Osteocyte (in vitro differentiated cells): ENCODE results near the gene LACTBL1. TPM values are rescaled to one million over a fixed set of nuclear protein-coding genes. Genes with fewer than 3 reads are reported as not detected.

Experiments used
- DNase-seq: peaks from one replicate; pipeline ENCODE4 v3.0.0; 2021; ENCODE audit warnings: mixed read lengths; ENCODE audit not compliant: unreplicated experiment; ENCODE audit errors: extremely low spot score
- H3K27ac Mint-ChIP-seq: one replicate; pipeline ENCODE4 v1.8.0; 2021; ENCODE audit warnings: mild to moderate bottlenecking, mixed read lengths; ENCODE audit not compliant: unreplicated experiment
- H3K27me3 Mint-ChIP-seq: one replicate; pipeline ENCODE4 v1.8.0; 2021; ENCODE audit warnings: mixed read lengths; ENCODE audit not compliant: unreplicated experiment
- H3K36me3 Mint-ChIP-seq: one replicate; pipeline ENCODE4 v1.8.0; 2021; ENCODE audit warnings: mixed read lengths; ENCODE audit not compliant: unreplicated experiment
- H3K4me1 Mint-ChIP-seq: one replicate; pipeline ENCODE4 v1.8.0; 2021; ENCODE audit warnings: mixed read lengths; ENCODE audit not compliant: unreplicated experiment
- H3K4me3 Mint-ChIP-seq: one replicate; pipeline ENCODE4 v1.8.0; 2021; ENCODE audit warnings: mild to moderate bottlenecking, moderate library complexity, mixed read lengths; ENCODE audit not compliant: unreplicated experiment
- H3K9me3 Mint-ChIP-seq: one replicate; pipeline ENCODE4 v1.8.0; 2021; ENCODE audit warnings: mixed read lengths; ENCODE audit not compliant: unreplicated experiment
- CTCF ChIP-seq: fragments of 200-600 bp; sonication (generic); IDR thresholded peaks from 2 replicates; pipeline ENCODE4 v1.5.0; 2021; ENCODE audit warnings: antibody characterized with exemption, mild to moderate bottlenecking, moderate library complexity
- long read RNA-seq: library from polyadenylated mRNA; unstranded; transcript quantifications from one replicate; pipeline ENCODE4 v2.0.0, GENCODE V29; 2021
- total RNA-seq: library from RNA; stranded (reverse); gene quantifications from 2 replicates; pipeline ENCODE4 v1.2.1, GENCODE V29; 2021

LACTBL1 gene
- not detected in 2 replicates for total RNA-seq
- long read RNA-seq, result 0 reads

GRCh38 chr1:22972760-22973159 lies at the start of gene LACTBL1:
LACTBL1 (minus strand) TSS chr1:22972866; CDS start chr1:22972316, 550 bp downstream.
- H3K27ac Mint-ChIP-seq, result no peak within 1 kb of the TSS
- H3K9me3 Mint-ChIP-seq, result no peaks in the 10 kb centered on the region
- H3K36me3 Mint-ChIP-seq, result no peaks in the 10 kb centered on the region

GRCh38 chr1:23021834-23022233 lies 49.2 kb upstream of the LACTBL1 start:
- Mint-ChIP-seq H3K27ac (no peak overlapping the region), H3K4me1 (peaks cover 45% of the 10 kb centered on the region), H3K9me3 (peaks cover 9% of the 10 kb centered on the region), H3K27me3 (no peaks in the 10 kb centered on the region), H3K36me3 (peaks cover 10% of the 10 kb centered on the region), H3K4me3 (peak overlapping the region; percentile 94)
- no peak for TF ChIP-seq CTCF
- no peak for DNase-seq

More at GRCh38 chr1:22972760-22973159, at the start of gene LACTBL1:
- Mint-ChIP-seq H3K27me3 (peaks cover 19% of the 10 kb centered on the region), H3K4me1 (peaks cover 29% of the 10 kb centered on the region), H3K4me3 (no peak within 1 kb of the TSS)
- TF ChIP-seq CTCF, result no peak
- DNase-seq, result no peak

DNA sequence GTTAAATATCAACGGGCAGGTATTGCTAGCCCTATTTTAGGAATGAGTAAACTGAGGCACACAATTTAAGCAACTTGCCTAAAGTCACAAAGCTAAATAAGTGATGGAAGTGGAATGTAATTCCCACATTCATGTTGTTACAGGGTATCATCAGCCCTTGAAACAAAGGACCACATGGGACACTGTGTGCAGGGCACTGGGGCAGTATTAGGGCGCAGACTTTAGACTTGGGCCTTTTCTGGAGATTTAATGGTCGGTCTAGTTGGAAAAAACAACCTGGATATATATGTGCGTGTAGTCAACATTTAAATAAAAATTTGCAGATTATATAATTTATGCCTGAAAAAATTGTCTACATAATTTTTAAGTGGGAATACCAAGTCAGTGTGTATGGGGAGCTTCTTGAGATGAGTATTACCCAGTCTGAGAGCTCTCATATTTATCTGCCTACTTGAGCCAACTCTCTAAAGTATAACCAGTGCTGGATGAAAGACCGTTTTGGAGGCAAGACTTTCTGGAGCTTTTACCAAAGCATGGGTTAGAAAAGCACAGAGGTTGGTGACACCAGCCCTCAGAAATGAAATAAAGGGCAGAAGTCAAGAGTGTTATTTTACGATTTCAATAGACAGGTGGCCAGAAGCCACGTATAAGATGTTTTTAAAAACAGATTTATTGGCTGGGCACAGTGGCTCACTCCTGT lies 48.2 kb upstream of the LACTBL1 start:
- Mint-ChIP-seq H3K27me3 (no peaks in the 10 kb centered on the region), H3K4me3 (peak overlapping the region; percentile 94), H3K36me3 (peaks cover 10% of the 10 kb centered on the region), H3K27ac (peak overlapping the region; percentile 93), H3K9me3 (peaks cover 9% of the 10 kb centered on the region), H3K4me1 (peaks cover 40% of the 10 kb centered on the region)
- DNase-seq, result no peak
- no peak for TF ChIP-seq CTCF

DNA sequence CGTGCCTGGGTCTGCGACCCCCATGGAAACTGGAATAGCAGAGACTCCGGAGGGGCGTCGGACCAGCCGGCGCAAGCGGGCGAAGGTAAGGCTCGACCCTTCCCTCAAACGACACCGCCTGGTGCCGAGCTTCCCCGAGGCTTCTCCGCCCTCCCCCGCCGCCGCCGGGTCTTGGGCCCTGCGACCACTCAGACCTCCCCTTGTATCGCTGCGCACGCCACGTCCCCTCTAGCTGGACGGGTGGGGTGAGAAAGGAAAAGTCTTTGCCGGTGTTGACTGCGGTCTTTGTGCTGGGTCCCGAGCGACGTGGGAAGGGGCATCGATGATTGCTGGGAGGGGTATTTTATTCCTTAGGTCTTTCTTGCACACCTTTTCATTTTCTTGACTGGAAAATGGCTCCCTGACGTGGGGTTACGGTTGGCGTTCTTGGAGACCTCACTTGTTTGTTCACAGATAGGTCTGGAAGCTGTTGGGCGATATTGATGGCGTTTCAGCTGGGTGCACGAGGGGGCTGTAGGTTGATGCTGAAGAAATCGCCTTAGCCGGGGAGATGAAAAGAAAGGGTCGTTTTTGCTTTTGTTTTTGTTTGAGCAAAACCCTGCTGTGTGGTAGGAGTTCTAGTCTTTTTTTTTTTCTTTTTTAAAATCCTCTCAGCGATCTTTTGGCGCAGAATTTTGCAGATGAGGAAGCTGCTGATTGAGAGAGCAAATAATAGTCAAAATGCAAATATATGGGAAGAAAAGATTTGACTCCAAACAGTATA lies 47.4 kb upstream of the LACTBL1 start:
- H3K27ac Mint-ChIP-seq, result peak overlapping the region; percentile 93
- H3K27me3 Mint-ChIP-seq, result no peaks in the 10 kb centered on the region
- H3K9me3 Mint-ChIP-seq, result peaks cover 9% of the 10 kb centered on the region
- TF ChIP-seq CTCF, result no peak
- H3K36me3 Mint-ChIP-seq, result peaks cover 10% of the 10 kb centered on the region
- no peak for DNase-seq
- H3K4me1 Mint-ChIP-seq, result peaks cover 40% of the 10 kb centered on the region
- peak overlapping the region; percentile 94 for H3K4me3 Mint-ChIP-seq
